Activated naive CD4-positive, alpha-beta T cell treated with anti-CD3 and anti-CD28 coated beads, Interleukin-2, amount 50 U/mL, for 72 hours (primary cell): ENCODE data around the gene SNRPB2. TPM values are rescaled to one million over a fixed set of nuclear protein-coding genes. Genes with fewer than 3 reads are reported as not detected.
A peak's percentile ranks its signal among the peaks of the same experiment; 100 is the strongest.

Experiments
- ATAC-seq, 2 donors: fragments of 150-1000 bp; cut with Tn5 transposase; 2 replicates each; pipeline ENCODE4 v1.10.0; 2021; ENCODE audit warnings: mild to moderate bottlenecking in 2 of 2, moderate library complexity in 2 of 2
- DNase-seq, 2 donors: peaks; one replicate each; pipeline ENCODE4 v3.0.0; 2021 to 2022; ENCODE audit warnings: low spot score in 2 of 2
- H3K27ac Mint-ChIP-seq, 2 donors: one replicate each; pipeline ENCODE4 v1.8.0; 2022; ENCODE audit warnings: mild to moderate bottlenecking in 2 of 2, mixed read lengths in 2 of 2
- H3K36me3 Mint-ChIP-seq, 2 donors: one replicate each; pipeline ENCODE4 v1.8.0; 2022; ENCODE audit warnings: mixed read lengths in 2 of 2
- H3K9me3 Mint-ChIP-seq, 2 donors: one replicate each; pipeline ENCODE4 v1.8.0; 2022; ENCODE audit warnings: mixed read lengths in 2 of 2
- total RNA-seq, 2 donors: library from RNA; stranded (reverse); gene quantifications; one replicate each; pipeline ENCODE4 v1.2.3, GENCODE V29; 2022

The SNRPB2 gene
- total RNA-seq: 100 to 1,000 TPM in 1 of 2 donors, 10 to 100 TPM in 1; 88.2 to 104 TPM

GRCh38 chr20:16729565-16730460 lies at the start of gene SNRPB2:
Gene SNRPB2 (plus strand): TSS chr20:16730026. CDS start chr20:16731703, 1,677 bp downstream.
- Mint-ChIP-seq H3K27ac (peak within 1 kb of the TSS; percentile 98 to 100), H3K9me3 (peaks cover 7 to 8% of the 10 kb centered on the region in 2 donors), H3K36me3 (peaks cover 36 to 38% of the 10 kb centered on the region in 2 donors)
- peak; percentile 95 to 96 for ATAC-seq
- peak; percentile 79 to 91 for DNase-seq

DNA sequence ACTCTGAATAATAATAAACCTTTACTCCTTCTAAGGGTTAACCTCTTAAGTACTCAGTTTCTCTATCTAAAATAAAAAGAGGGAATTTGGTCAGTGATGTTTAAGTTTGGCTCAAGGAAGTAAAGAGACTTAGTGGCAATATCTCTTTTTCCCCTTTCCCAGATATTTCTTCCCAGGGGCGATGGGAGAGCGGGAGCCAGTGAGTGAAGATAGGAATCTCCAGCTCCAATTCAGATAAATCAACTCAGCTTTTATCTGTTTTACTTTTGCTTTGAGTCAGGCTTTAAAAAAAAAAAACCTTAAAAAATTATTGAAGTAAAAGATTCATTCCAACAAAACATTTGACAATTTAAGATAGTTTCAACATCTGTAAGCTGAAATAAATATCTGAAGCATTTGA lies 45.4 kb upstream of the SNRPB2 start:
- no peaks in the 10 kb centered on the region for H3K36me3 Mint-ChIP-seq
- no peaks in the 10 kb centered on the region for H3K9me3 Mint-ChIP-seq
- DNase-seq: no peak
- no peak for ATAC-seq
- H3K27ac Mint-ChIP-seq: no peak overlapping the region

DNA sequence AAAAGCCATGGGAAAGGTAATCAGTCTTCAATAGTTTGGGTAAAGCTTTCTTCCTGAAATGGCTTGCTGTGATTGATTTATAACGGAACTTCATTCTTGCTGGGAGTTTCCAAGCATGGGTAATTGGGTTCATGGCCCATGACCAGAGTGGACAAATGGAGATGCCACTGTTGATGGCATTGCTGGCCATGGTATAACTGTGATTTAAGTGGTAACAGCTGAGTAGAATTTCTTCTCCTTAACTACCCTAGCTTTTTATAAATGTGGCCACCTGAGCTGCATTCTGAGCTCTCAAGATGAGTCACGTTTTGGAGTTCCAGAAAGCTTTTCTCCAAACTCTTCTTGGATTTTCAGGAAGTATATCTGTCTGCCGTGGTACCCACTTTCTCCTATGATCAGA lies 39.9 kb upstream of the SNRPB2 start:
- no peak for DNase-seq
- ATAC-seq: no peak
- Mint-ChIP-seq H3K9me3 (no peaks in the 10 kb centered on the region), H3K27ac (no peak overlapping the region), H3K36me3 (no peaks in the 10 kb centered on the region)

GRCh38 chr20:16691381-16691780 lies 38.4 kb upstream of the SNRPB2 start:
- H3K27ac Mint-ChIP-seq: no peak overlapping the region
- no peaks in the 10 kb centered on the region for H3K36me3 Mint-ChIP-seq
- ATAC-seq: no peak
- no peaks in the 10 kb centered on the region for H3K9me3 Mint-ChIP-seq
- no peak for DNase-seq

DNA sequence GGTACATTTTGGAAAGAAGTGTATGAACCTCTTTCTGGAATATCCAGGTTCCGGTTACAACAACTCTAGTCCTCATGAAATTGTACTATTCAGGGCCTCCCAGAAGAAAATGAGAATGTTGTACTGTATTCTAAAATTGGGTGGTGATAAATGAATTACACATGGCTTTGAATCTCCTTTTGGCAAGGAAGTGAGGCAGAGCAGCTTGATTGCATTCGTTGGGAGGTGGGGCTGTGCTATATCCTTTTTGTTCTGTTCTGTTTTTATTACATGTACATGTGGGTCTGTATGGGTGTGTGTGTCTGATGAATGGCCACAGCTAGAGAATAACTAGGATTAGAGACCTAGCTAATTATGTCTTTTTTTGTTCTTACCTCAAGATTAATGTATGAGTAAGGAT lies 37.8 kb upstream of the SNRPB2 start:
- ATAC-seq: no peak
- no peak overlapping the region for H3K27ac Mint-ChIP-seq
- DNase-seq: no peak
- no peaks in the 10 kb centered on the region for H3K9me3 Mint-ChIP-seq
- no peaks in the 10 kb centered on the region for H3K36me3 Mint-ChIP-seq

GRCh38 chr20:16692442-16692841 lies 37.4 kb upstream of the SNRPB2 start:
- no peak overlapping the region for H3K27ac Mint-ChIP-seq
- H3K36me3 Mint-ChIP-seq: no peaks in the 10 kb centered on the region
- no peaks in the 10 kb centered on the region for H3K9me3 Mint-ChIP-seq
- no peak for ATAC-seq
- DNase-seq: no peak

GRCh38 chr20:16693278-16693677 lies 36.5 kb upstream of the SNRPB2 start:
- no peak for ATAC-seq
- H3K9me3 Mint-ChIP-seq: no peaks in the 10 kb centered on the region
- H3K36me3 Mint-ChIP-seq: no peaks in the 10 kb centered on the region

DNA sequence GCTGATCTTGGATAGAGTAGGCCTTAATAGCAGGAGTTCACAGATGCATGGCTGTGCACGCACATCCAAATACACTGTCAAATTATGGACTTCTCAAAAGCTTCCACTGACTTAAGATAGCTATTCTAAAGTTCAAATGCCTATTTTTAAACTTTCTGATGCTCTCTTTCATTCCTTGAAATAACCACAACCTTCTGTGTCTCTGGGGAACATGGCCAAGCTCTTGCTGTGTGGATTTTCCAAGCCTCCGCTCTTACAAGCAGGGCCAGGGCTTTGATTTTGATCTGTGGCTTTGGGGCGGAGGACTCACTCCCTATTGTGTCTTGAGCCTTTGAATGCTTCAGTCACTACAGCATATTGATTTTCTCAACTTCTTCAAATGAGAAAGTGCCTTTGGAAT lies 35.7 kb upstream of the SNRPB2 start:
- no peak for ATAC-seq
- H3K27ac Mint-ChIP-seq: no peak overlapping the region
- no peaks in the 10 kb centered on the region for H3K36me3 Mint-ChIP-seq
- no peak for DNase-seq
- no peaks in the 10 kb centered on the region for H3K9me3 Mint-ChIP-seq

More at GRCh38 chr20:16693278-16693677, 36.5 kb upstream of the SNRPB2 start:
- no peak overlapping the region for H3K27ac Mint-ChIP-seq
- no peak for DNase-seq

DNA sequence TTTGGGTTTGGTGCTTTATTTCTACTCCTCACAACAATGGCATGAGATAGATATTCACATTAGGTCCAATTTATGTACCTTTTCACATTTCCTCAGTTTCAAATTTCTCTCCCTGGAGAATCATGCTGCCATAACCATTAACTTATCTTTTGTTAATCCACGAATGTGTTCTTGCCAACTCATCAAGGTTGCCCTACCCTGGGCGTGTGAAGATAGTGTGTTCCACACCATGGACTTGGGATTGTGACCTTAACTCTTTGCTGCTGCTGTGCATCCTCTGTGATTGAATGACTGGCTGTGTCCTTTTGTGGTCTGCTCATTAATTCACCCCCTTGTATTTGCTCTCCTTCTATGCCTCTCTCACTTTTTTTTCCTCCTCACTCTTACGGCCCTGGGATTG lies 34.2 kb upstream of the SNRPB2 start:
- Mint-ChIP-seq H3K9me3 (no peaks in the 10 kb centered on the region), H3K27ac (no peak overlapping the region), H3K36me3 (no peaks in the 10 kb centered on the region)
- no peak for DNase-seq
- ATAC-seq: no peak

- DNase-seq (no peak), ATAC-seq (no peak)
- no peak overlapping the region for H3K27ac Mint-ChIP-seq
- H3K36me3 Mint-ChIP-seq: no peaks in the 10 kb centered on the region
- H3K9me3 Mint-ChIP-seq: no peaks in the 10 kb centered on the region
Measured at GRCh38 chr20:16699293-16699692, 30.5 kb upstream of the SNRPB2 start.

DNA sequence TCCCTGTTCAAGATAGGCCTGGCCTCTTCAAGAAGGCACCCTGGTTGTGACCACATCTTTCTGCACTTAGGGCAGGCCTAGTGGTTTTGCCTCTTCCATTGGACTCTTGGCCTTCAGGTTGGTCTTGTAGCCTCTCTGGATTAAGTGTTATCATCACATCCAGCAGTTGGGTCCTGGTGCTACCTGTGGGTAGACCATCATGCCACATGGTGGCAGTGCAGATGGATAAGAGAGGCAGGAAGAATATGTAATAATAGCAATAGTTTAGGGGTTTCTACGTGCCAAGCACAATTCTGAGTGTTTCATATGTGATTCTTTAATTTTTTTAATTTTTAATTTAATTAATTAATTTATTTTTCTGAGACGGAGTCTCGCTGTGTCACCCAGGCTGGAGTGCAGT lies 28.5 kb upstream of the SNRPB2 start:
- DNase-seq (no peak), ATAC-seq (no peak)
- Mint-ChIP-seq H3K36me3 (peaks cover 6 to 7% of the 10 kb centered on the region in 2 donors), H3K27ac (no peak overlapping the region), H3K9me3 (peaks cover 0 to 9% of the 10 kb centered on the region in 2 donors)

- no peak for ATAC-seq
- Mint-ChIP-seq H3K27ac (no peak overlapping the region), H3K9me3 (peaks cover 0 to 17% of the 10 kb centered on the region in 2 donors), H3K36me3 (peaks cover 7 to 14% of the 10 kb centered on the region in 2 donors)
- no peak for DNase-seq
Measured at GRCh38 chr20:16703570-16703969, 26.3 kb upstream of the SNRPB2 start.

DNA sequence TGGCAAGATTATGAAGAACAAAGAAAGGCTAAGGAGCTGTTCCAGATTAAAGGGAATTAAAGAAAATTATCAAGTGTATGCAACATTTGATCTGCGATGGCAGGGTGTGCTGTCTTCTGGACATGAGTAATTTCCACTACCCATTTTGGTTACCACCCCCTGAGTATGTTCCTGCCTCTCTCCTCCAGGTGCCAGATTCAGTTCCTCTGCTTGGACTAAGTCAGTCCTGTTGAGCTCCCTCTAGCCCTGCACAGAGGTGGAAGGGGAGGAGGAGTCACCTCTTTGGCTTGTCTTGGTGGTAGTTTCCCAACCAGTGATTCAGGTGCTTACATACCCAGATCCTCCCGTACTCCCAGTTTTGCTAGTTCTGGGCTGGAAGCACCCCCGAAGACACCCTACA lies 22.2 kb upstream of the SNRPB2 start:
- H3K27ac Mint-ChIP-seq: no peak overlapping the region
- peaks cover 0 to 17% of the 10 kb centered on the region in 2 donors for H3K9me3 Mint-ChIP-seq
- ATAC-seq (peak; percentile 32 to 50), DNase-seq (no peak)
- peaks cover 7 to 14% of the 10 kb centered on the region in 2 donors for H3K36me3 Mint-ChIP-seq

GRCh38 chr20:16708602-16709001 lies 21.2 kb upstream of the SNRPB2 start:
- H3K36me3 Mint-ChIP-seq: peaks cover 7 to 14% of the 10 kb centered on the region in 2 donors
- peaks cover 0 to 17% of the 10 kb centered on the region in 2 donors for H3K9me3 Mint-ChIP-seq
- no peak overlapping the region for H3K27ac Mint-ChIP-seq
- DNase-seq (no peak), ATAC-seq (no peak)

DNA sequence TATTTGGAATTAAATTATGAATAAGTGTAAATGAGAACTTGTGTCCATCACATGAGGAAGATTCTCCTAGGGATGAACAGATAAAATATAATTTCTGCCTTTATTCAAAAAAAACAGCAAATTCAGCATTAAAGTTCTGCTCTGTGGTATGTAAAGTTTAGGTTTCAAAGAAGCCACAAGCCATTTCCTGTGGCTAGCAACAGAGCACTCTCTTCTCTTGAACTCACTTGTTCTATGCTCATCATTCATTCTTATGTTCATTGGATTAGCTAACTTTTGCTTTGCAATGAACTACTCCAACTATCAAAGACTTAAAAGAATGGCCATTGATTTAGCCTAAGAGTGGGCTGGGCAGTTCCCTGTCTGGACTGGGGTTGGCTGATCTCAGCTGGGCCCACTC lies 20.8 kb upstream of the SNRPB2 start:
- H3K27ac Mint-ChIP-seq: no peak overlapping the region
- H3K9me3 Mint-ChIP-seq: peaks cover 0 to 17% of the 10 kb centered on the region in 2 donors
- no peak for DNase-seq
- ATAC-seq: peak; percentile 75 to 81
- peaks cover 7 to 14% of the 10 kb centered on the region in 2 donors for H3K36me3 Mint-ChIP-seq

GRCh38 chr20:16710781-16711180 lies 19.0 kb upstream of the SNRPB2 start:
- no peak for DNase-seq
- no peak for ATAC-seq
- peaks cover 0 to 9% of the 10 kb centered on the region in 2 donors for H3K9me3 Mint-ChIP-seq
- H3K36me3 Mint-ChIP-seq: peaks cover 0 to 8% of the 10 kb centered on the region in 2 donors
- H3K27ac Mint-ChIP-seq: no peak overlapping the region

- no peak overlapping the region for H3K27ac Mint-ChIP-seq
- no peak for DNase-seq
- H3K9me3 Mint-ChIP-seq: peaks cover 0 to 4% of the 10 kb centered on the region in 2 donors
- H3K36me3 Mint-ChIP-seq: peaks cover 0 to 4% of the 10 kb centered on the region in 2 donors
- ATAC-seq: no peak
Measured at GRCh38 chr20:16711661-16712258, 18.1 kb upstream of the SNRPB2 start.
